NCI-H2171 treated with DMSO at 0.1 percent for 48 hours (cell line): ENCODE data around the gene ZNF44.

Experiments used
- DNase-seq: peaks from one replicate; lab custom pipeline; 2025; lab: John Stamatoyannopoulos, UW

ZNF44 gene

DNA sequence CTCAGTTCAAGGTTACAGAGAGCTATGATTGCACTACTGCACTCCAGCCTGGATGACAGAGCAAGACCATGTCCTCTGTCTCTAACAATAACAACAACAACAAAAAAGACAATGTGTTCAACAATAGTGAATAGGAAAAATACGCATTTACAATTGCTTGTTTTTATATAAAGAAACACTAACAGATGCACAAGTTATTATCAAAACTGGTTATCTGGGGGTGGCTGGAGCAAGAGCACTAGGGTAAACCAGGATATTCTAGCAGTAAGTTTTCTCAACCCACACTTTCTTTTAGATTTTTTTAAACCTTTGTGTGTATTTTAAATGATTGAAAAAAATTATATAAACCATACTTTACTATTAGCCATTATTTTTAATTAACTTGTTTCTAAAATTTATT lies 33.1 kb downstream of the ZNF44 start:
- DNase-seq, result no peak

DNA sequence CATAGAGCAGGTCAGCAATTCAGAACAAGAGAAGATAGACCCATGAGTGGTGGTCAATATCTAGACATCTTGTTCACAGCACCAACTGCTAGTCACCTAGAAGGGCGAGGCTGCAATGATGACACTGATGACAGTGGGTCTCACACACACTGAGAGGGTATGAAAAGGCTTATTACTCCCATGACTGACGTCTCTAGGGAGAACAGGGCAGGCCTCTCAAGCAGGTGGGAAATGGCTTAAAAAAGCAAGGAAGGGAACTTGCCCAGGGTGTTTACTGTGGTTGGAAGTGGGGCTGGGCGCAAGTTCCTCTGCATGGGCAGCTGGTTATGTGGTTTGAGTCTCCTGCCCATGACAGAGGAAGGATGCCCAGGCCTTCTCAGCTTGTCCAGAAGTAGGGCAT lies 33.8 kb downstream of the ZNF44 start:
- DNase-seq, result no peak

DNA sequence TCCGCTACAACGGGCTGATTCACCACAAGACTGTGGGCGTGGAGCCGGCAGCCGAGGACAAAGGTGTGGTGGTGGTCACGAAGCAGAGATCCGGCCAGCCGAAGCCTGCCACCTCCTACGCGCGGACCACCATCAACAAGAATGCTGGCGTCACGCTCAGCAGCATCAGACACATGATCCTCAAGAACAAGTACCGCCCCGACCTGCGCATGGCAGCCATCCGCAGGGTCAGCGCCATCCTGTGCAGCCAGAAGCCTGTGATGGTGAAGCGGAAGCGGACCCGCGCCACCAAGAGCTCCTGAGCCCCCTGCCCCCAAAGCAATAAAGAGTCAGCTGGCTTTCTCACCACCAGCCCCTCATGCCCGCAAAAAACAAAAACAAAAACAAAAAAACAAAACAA lies 34.4 kb downstream of the ZNF44 start:
- no peak for DNase-seq

DNA sequence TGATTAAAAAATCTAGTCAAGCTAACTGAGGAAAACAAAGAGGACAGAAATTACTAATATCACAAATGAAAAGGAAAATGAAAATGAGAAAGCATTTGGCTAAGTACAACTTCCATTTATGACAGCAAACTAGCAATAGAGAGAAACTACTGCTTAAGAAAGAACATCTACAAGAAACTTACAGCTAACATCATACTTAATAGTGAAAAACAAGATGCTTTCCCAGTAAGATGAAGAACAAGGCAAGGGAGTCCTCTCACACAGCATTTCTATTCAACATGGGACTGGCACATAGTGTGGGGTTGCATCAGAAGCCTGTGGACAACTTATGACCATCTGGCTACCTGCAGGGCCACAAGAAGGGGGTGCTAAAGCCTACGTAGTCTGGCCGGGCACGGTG lies 39.3 kb downstream of the ZNF44 start:
- DNase-seq, result no peak

DNA sequence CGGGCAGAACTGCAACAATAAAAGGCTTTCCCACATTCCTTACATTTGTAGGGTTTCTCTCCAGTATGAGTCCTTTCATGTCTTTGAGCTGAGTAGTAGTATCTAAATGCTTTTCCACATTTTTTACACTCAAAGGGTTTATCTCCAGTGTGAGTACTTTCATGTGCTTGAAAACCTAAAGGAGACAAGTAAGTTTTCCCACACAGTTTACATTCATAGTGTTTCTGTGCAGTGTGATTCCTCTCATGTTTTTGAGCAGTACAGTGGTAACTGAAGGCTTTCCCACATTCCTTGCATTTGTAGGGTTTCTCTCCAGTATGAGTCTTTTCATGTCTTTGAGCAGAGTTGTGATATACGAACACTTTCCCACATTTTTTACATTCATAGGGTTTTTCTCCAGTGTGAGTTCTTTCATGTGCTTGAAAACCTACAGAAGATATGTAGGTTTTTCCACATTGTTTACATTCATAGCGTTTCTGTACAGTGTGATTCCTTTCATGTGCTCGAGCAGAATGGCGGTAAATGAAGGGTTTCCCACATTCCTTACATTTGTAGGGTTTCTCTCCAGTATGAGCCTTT lies 47.0 kb downstream of the ZNF44 start:
- DNase-seq, result no peak

DNA sequence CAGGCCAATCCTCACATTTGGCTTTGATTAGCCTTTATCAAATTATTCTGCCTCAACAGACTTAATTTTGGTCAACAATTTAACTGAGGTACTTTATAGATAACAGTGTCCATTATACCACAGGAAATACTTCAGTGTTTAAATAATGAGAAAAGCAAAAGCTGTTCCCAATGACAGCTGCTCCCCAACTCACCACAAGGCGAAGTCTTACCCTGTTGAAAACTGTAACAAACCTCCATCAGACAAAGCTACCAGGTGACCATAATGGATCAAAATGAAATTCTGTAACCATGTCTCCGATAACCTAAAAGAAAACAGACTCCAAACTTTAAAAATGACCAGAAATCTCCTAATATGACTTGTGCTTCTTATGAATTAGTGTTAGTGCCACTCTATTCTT lies 50.3 kb downstream of the ZNF44 start:
- no peak for DNase-seq

DNA sequence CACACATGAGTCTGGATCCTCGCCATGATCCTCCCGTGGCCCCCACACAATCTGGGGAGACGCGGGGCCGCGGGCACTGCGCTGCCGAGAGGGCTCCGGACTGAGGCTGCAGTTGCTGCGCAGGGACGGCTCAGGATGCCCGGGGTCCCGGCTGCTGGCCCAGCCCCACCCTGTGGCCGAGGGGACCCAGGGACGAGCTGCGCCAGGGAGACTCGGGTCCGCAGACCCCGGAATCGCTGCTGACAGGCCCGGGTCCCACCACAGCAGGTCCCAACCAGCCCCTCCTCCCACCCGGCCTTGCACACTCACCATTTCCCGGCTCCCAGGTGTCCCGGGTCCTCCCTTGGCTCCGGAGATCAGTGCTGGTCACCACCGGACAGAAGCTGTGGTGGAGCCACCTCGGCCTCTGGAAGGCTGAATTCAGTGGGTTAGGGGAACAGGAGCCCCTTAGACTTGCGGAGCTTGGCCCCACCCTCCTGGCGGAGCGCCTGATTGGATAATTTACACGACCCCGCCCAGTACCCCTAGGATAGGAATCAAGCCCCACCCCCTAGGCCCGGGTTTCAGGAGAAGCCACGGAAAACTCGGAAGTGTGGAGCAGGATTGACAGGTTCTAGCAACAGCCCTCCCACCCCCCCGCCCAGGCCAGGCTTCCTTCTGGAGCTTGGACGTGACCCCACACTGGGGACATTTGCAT lies 57.4 kb downstream of the ZNF44 start:
- no peak for DNase-seq

DNA sequence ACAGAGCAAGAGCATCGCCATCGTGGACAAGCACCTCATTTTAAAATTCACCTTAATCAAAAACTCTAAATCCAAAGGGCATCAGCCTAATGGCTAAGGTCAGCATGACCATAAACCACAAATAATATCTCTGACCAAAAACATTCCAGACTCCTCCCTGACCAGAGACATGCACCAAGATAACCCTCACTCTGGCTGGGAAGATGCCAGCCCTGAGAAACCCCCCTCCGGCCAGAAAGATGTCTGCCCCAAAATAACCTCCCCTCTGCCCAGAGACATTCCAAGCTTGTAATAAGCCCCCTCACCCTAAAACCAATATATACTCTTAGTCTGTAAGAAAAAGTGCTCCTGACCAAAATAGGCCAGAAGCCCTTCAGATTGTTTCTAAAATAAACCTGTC lies 61.7 kb downstream of the ZNF44 start:
- DNase-seq, result no peak

DNA sequence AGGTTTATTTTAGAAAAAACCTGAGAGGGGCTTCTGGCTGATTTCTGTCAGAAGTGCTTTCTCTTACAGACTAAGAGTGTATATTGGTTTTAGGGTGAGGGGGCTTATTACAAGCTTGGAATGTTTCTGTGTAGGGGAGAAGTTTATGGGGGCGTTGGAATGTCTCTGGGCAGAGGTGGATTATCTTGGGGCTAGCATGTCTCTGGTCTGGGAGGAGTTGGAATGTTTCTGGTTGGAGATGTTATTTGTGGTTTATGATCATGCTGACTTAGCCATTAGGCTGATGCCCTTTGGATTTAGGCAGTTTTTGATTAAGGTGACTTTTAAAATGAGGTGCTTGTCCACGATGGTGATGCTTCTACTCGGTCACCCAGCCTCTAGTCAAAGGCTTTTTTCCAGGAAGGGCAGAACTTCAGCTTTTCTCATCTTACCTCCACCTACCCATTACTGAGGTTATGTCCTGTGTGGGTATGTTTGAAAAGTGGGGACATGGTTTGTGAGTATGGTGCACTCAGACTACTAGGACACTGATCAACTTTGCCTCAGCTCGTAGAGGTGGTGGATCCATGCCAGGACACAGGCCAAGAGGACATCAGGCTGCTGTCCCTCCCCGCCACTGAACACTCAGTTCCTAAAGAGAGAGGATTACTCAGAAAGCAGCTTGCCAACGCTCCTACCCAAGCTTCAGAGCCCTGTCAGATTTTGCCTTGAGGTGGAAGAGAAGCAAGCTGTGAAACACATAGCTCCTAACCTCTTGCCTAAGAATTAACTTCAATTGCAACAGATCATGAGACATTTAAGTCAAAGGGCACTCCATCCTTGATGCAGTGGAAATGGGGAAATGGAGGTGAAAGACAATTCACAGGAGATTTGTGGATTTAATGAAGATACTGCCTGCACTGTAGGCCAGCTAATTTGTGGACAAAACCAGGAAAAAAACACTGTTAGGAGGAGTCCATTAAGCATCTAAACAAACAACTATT lies 63.6 kb downstream of the ZNF44 start:
- no peak for DNase-seq

DNA sequence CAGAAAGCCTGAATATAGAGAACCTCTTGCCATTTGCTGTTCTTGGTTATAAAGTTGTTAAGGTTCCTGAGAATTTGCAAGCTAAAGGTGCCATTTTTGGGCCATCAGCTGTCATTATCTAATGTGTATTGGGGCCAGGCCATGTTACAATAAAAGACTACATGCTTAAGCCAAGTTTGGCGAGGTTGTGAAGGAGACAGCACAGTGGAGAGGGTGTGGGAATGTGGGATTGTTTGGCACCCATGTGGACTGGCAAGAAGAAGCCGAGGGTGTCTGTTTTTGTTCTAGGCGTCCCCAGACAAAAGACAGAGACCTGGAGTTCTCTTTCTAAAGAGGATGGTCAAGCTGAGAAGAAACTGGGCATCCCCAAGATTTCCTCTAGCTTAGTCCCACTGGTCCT lies 64.7 kb downstream of the ZNF44 start:
- DNase-seq, result no peak

DNA sequence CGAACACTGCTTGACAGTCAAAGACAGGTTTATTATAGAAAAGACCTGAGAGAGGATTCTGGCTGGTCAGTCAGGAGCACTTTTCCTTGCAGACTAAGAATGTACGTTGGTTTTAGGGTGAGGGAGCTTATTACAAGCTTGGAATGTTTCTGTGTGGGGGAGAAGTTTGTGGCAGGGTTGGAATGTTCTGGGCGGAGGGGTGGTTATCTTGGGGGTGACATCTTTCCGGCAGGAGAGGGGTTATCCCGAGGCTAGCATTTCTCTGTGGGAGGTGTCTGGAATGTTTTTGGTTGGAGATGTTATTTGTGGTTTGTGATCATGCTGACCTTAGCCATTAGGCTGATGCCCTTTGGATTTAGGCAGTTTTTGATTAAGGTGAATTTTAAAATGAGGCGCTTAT lies 70.0 kb downstream of the ZNF44 start:
- no peak for DNase-seq

DNA sequence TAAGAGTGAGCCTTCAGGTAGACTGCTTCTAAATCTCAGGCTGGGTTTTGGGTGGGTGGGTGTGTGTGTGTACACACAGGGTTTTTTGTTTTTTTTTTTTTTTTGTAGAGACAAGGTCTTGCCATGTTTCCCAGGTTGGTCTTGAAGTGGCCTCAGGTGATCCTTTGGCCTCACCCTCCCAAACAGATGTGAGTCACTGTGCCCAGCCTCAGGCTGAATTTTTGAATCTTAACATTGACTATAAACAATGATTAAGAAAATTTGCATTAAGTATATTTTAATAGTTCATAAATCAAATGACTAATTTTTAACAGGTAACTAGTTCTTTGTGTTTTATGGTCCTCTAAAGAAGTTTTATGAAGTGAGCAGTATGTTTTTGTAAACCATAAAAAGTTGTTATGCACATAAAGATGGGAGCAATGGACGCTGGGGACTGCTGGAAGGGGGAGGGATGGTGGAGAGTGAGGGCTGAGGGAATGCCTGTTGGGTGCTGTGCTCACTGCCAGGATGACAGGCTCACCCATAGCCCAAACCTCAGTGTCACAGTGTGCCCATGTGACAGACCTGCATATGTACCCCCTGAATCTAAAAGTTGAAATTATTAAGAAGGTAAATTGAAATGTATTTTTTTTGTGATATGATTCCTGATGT lies 71.6 kb downstream of the ZNF44 start:
- DNase-seq, result no peak
